Measurements from ENCODE around the gene MYD88.

GRCh38 chr3:38171622-38172021, 33.2 kb downstream of the MYD88 start:
- TF ChIP-seq CTCF (IDR thresholded peaks at IDR 0.05 in 2 of 3, conservative IDR thresholded peaks at IDR 0.05 in 1 of 3; ENCODE audit: borderline replicate concordance in 1 of 3, insufficient read depth in 1 of 3, low read depth in 2 of 3, low read length in 2 of 3) (no peak), RAD21 (IDR thresholded peaks at IDR 0.05; ENCODE audit: low read depth) (no peak), EZH2phosphoT487 (IDR thresholded peaks at IDR 0.05; ENCODE audit: borderline replicate concordance) (no peak)
- TF ChIP-seq, protein P1, sequence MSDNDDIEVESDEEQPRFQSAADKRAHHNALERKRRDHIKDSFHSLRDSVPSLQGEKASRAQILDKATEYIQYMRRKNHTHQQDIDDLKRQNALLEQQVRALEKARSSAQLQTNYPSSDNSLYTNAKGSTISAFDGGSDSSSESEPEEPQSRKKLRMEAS (IDR thresholded peaks at IDR 0.05) = no peak
